Endothelial cell of umbilical vein (primary cell): Measurements from ENCODE around the gene RTN4RL1.

Source experiments
- EZH2 ChIP-seq: IDR thresholded peaks from 2 replicates; pipeline ENCODE4 v1.6.1; 2012; ENCODE audit warnings: borderline replicate concordance, low read depth, mild to moderate bottlenecking, moderate library complexity, low read length, inconsistent platforms; ENCODE audit not compliant: severe bottlenecking
- FOS ChIP-seq: IDR thresholded peaks from 2 replicates; pipeline ENCODE4 v1.6.1; 2011; ENCODE audit warnings: mild to moderate bottlenecking, low read length, moderate library complexity, borderline replicate concordance; ENCODE audit not compliant: insufficient read depth
- JUN ChIP-seq: IDR thresholded peaks from 2 replicates; pipeline ENCODE4 v1.6.1; 2011; ENCODE audit warnings: borderline replicate concordance, low read depth; ENCODE audit not compliant: insufficient read length, insufficient read depth
- MYC ChIP-seq: IDR thresholded peaks from one replicate; pipeline ENCODE4 v1.6.1; 2011; ENCODE audit warnings: mild to moderate bottlenecking, low read depth, low read length
- POLR2A ChIP-seq: IDR thresholded peaks from 2 replicates; pipeline ENCODE4 v1.6.1; 2012; ENCODE audit warnings: low read depth, mild to moderate bottlenecking, control low read depth, low read length
- POLR2AphosphoS5 ChIP-seq: IDR thresholded peaks from 2 replicates; pipeline ENCODE4 v1.6.1; 2012; ENCODE audit warnings: low read depth, mild to moderate bottlenecking, control low read depth, low read length, moderate library complexity; ENCODE audit not compliant: insufficient read depth
- TF ChIP-seq, protein P1 (sequence below), 2 donors: IDR thresholded peaks; 1 replicate in 1 of 2; 2 replicates in 1 of 2; pipeline ENCODE4 v1.5.1; 2011; ENCODE audit warnings: low read length in 2 of 2, mild to moderate bottlenecking in 2 of 2, moderate library complexity in 2 of 2, control low read depth in 1 of 2, inconsistent platforms in 1 of 2, low read depth in 1 of 2; ENCODE audit not compliant: insufficient read depth in 1 of 2; ENCODE audit errors: extremely low read depth in 1 of 2
- TF ChIP-seq, protein P2 (sequence below): IDR thresholded peaks from 2 replicates; pipeline ENCODE4 v1.6.1; 2011; ENCODE audit not compliant: insufficient read depth, insufficient read length

DNA sequence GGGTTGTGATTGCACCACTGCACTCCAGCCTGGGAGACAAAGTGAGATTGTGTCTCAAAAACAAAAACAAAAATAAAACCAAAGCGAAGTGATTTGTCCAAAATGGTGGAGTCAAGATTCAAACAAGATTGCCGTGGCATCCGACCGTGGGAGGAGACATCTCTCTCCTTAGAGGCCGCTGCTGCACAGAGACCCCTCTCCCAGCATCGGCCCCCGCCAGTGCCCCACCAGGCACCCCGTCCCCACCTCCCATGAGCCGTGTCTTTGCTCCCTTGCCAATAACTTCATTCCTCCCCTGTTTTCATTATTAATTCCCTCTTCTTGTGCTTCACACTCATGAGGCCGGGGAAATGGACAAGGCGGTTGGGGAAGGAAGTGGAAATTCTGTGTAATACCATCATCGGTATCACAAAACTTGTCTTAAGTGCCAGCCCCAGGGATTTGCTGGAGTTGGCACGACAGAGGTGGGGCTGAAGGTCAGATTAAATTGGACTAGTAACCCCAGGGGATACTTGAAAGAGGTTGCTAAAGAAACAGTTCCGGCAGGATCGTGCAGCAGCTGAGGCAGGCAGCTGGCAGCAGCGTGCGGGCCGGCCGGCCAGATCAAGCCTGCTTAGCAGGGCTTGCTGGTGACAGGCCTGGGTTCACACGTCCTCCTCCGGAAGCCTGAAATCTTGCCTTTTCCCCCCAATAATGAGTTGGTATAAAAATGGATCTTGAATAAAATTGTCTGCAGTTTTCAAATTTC, 66.8 kb downstream of the RTN4RL1 start:
- TF ChIP-seq, protein P1, sequence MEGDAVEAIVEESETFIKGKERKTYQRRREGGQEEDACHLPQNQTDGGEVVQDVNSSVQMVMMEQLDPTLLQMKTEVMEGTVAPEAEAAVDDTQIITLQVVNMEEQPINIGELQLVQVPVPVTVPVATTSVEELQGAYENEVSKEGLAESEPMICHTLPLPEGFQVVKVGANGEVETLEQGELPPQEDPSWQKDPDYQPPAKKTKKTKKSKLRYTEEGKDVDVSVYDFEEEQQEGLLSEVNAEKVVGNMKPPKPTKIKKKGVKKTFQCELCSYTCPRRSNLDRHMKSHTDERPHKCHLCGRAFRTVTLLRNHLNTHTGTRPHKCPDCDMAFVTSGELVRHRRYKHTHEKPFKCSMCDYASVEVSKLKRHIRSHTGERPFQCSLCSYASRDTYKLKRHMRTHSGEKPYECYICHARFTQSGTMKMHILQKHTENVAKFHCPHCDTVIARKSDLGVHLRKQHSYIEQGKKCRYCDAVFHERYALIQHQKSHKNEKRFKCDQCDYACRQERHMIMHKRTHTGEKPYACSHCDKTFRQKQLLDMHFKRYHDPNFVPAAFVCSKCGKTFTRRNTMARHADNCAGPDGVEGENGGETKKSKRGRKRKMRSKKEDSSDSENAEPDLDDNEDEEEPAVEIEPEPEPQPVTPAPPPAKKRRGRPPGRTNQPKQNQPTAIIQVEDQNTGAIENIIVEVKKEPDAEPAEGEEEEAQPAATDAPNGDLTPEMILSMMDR (IDR thresholded peaks at IDR 0.05; ENCODE audit: extremely low read depth in 1 of 2, insufficient read depth in 1 of 2, low read depth in 1 of 2, low read length in 2 of 2) = no peak
- TF ChIP-seq POLR2AphosphoS5 = no peak
- no peak for TF ChIP-seq EZH2
- no peak for TF ChIP-seq JUN
- TF ChIP-seq POLR2A = no peak
- TF ChIP-seq FOS = no peak
- TF ChIP-seq, protein P2, sequence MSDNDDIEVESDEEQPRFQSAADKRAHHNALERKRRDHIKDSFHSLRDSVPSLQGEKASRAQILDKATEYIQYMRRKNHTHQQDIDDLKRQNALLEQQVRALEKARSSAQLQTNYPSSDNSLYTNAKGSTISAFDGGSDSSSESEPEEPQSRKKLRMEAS = no peak
- TF ChIP-seq MYC = no peak
